Ramos (cell line): ENCODE measurements around the gene RHBDF2.

Experiments used
- in situ Hi-C: fragments of 300-500 bp; cut with MboI; formaldehyde crosslinking; loops from one replicate; pipeline ENCODE4 v1.14.3; 2022; ENCODE audit warnings: low sequenced_read_pairs; ENCODE audit not compliant: unreplicated experiment

RHBDF2 gene

DNA sequence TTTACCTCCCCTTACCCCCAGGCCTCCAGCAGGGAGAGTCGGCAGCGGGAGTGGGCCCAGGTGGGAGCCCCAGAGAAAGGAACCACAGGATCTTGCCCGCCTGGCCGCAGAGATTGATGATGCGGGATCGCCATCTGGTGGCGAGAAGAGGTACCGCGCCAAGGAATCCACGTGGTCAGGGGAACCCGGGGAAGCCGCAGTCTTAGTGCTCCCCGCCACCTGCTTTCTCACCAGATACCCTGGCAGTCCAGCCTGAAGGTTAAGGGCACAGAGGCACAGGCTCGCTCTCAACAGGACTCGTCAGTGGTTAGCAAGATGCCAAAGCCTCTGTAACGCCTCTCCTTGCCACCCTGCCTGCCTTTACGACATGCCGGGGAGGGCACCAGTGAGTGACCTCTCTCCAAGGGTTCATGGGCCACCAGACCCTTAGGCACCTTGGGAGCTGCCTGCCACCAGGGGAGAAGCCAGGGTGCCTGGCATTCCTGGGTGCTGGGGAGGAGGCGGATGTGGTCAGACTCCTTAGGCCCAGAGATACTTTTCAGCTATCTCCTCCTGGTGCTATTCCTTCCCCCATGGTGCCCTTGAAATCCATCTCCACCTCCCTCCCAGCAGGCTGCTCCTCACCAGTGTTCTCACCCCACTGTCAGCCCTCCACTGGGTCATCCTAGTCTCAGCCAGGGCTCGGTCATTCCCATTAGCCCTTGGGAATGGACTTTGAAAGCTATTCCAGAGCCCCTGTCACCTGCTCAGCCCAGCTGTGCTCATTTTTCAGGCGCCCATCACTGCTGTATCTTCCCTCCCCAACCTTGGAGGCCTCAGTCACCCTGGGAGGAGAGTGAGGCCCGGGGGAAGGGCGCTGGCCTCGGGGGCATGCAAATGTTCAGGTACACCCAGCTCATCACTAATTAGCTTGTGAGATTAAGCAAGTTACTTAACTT is 5.5 kb upstream of the RHBDF2 start:
- in situ Hi-C loops, result loop anchor here (5.0 kb wide), 1 partner anchor 34 kb away; no protein-coding TSS in a partner anchor

DNA sequence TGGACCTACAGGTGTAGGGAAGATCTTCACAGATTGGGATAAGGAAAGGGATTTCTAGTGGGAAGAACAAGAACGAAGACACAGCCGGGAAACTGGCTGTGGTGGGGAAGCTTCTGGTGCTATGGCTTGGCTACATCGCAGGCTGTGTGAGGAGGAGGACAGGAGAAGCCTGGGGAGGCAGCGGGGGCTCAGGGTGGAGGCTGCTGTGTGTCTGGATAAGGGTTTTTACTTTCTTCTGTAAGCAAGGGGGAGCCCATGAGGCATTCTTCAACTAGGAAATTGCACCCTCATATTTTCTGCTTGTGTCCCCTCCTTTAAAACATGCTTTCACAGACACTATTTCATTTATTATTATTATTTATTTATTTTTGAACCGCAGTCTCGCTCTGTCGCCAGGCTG is 2.9 kb upstream of the RHBDF2 start:
- in situ Hi-C loops, result no loop called here

DNA sequence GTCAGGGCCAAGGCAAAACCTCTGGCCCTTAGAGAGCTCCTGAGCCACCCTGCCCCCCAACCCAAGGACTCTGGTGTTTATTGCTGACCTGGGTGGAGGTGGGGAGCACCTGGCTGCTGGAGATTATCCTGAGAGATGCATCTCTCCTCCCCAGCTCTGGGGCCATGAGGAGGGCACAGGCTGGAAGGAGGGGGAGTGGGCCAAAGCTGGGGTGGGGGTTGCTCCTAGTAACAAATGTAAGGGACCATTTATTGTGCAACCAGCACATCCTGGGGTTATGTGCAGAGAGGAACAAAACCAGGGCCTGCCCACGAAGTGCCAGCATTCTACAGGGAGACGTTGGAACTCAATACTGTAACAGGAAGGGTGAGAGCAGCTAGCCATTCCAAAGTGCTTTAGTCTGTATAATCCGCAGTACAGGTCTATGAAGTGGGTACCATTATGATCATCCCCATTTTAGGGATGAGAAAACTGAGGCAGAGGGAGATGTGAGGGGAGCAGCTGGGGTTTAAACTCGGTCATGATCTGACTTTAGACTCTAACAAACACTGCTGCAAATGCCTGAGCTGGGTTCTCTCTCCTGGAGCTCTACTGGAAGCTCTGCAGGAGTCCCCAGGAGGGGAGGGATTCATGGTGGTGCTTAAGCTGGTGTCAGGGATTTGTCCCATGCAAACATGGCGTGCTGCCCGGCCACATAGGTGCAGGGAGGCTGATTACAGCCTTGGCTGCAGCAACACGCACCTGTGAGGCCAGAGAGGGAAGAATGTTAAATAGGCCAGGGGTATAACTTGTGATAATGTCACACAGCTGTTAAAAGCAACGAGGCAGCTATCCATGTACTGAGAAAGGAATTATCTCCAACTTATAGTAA is 1.4 kb upstream of the RHBDF2 start:
- in situ Hi-C loops, result no loop called here

DNA sequence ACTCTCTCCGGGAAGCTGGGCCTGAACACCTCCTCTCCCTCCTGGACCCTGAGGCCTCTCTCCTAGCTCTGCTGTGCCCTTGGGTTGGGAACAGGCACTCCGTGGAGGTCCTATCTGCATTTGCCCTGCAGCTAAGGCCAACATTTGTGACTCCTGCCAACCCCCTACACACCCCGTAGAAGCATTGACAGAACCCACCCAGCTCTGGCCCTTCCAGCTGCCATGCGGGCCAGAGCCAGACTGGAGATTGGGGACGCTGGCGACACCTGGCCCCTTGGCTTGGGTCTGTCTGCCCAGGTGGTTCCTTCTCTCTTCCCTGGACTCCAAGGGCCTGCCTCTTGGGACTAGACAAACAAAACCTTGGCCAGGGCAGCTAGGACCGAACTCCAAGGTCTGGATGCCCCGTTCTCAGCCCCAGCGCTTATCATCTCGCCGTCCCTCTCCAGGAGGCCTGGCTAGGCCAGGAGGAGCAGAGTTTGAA is 644 bp upstream of the RHBDF2 start:
- in situ Hi-C loops, result no loop called here

DNA sequence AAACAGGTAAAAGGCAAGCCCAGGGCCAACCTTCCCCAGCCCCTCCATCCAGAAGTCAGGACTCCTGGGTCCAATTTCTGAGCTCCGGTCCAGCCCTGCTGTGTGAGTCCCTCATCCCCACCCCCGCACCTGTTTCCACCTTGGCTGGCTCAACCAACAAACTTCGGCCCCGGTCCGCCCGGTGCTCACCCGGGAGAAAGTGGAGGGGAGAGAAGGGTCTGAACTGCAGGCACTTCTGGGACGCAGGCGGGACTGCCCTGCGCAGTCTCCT is 541 bp downstream of the RHBDF2 start:
- in situ Hi-C loops, result no loop called here

GRCh38 chr17:76500074-76500746 is 1.0 kb downstream of the RHBDF2 start:
- in situ Hi-C loops, result no loop called here

GRCh38 chr17:76499267-76499667 is 2.0 kb downstream of the RHBDF2 start:
- in situ Hi-C loops, result loop anchor here (25.0 kb wide), 1 partner anchor 963 kb away; no protein-coding TSS in a partner anchor

DNA sequence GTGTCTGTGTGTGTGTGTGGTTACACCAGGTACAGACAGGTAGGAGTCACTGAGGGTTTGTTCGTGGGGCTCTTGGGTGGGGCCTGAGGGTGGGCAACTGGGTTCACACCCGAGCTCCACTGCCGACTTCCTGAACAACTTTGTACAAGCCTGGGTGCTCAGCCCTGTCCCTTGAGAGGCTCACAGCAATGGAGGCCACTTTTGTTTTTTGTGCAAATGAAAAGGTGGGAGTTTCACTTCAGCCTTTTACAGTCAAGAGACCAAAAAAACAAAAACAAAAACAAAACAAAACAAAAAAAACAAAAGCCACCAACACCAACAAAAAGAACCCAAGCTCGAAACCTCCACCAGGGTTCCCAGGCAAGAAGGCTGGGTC is 2.4 kb downstream of the RHBDF2 start:
- in situ Hi-C loops, result loop anchor here (25.0 kb wide), 1 partner anchor 963 kb away; no protein-coding TSS in a partner anchor

DNA sequence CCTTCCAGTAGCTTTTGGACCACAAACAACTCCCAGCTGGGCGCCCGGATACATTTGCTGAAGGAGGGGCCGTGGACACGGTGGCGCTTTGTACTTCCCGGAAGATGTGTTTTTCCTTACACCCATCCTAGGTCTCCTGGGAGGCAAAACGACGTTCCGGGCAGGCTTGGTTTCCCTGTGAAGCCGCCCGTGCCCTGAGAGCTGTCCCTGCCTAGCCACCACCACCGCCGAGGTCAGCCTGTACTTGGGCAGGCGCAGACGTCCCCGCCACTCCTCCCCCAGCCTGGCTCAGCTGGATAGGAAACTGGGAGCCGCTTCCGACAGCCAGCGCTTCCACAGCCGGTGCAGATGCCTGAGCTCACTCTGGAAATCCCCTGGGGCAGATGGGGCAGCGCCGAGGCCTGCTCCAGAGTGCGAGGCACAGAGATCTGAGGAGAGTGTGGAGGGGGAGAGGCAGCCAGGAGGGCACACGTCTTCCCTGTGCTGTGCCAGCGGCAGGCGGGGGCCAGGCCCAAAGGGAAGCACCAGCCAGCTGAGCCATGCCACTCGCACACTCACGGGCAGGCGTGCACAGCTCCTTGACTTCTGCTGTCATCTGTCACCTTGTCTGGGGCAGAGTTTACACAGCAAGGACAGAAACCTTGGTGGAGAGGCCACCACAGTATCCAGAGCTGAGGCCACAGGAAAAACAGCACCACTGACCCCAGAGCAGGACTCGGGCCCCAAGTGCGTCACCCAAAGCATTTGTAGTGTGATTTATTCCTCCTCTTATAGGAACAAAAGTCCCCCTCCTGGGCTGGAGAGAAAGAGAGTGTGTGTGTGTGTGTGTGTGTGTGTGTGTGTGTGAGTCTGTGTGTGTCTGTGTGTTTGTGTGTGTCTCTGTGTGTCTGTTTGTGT is 3.0 kb downstream of the RHBDF2 start:
- in situ Hi-C loops, result loop anchor here (25.0 kb wide), 1 partner anchor 964 kb away; no protein-coding TSS in a partner anchor

DNA sequence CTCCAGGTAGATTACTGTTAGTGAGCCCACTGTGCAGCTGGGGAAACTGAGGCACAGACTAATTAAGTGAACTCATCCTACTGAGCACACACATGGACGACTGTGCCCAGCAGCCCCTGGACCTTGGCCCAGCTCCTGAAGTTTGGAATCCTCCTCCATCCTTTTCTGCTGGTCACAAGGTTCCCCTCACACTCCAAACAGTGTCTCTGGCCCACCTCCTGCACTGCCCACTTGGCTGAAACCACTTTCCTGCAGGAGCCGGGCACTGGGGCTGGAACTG is 3.6 kb downstream of the RHBDF2 start:
- in situ Hi-C loops, result loop anchor here (25.0 kb wide), 1 partner anchor 965 kb away; no protein-coding TSS in a partner anchor

DNA sequence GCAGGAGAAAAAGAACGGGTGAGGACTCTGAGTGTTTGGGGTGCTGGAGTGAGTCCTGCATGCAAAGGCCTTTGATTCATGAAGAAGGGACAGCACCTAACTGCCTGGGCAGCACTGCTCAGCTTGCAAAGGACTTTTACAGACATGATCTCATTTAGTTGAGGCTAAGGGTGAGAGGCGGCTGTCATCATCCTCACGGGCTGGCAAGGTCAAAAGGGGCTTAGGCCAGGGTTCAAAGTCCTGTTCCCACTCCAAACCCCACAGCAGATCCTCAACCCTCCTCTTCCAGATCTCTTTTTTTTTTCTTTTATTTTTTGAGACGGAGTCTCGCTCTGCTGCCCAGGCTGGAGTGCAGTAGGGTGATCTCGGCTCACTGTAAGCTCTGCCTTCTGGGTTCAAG is 4.8 kb downstream of the RHBDF2 start:
- in situ Hi-C loops, result loop anchor here (25.0 kb wide), 1 partner anchor 966 kb away; no protein-coding TSS in a partner anchor

GRCh38 chr17:76495663-76496400 is 5.4 kb downstream of the RHBDF2 start:
- in situ Hi-C loops, result loop anchor here (25.0 kb wide), 1 partner anchor 966 kb away; no protein-coding TSS in a partner anchor

GRCh38 chr17:76493505-76494167 is 7.6 kb downstream of the RHBDF2 start:
- in situ Hi-C loops, result loop anchor here (25.0 kb wide), 1 partner anchor 969 kb away; no protein-coding TSS in a partner anchor

DNA sequence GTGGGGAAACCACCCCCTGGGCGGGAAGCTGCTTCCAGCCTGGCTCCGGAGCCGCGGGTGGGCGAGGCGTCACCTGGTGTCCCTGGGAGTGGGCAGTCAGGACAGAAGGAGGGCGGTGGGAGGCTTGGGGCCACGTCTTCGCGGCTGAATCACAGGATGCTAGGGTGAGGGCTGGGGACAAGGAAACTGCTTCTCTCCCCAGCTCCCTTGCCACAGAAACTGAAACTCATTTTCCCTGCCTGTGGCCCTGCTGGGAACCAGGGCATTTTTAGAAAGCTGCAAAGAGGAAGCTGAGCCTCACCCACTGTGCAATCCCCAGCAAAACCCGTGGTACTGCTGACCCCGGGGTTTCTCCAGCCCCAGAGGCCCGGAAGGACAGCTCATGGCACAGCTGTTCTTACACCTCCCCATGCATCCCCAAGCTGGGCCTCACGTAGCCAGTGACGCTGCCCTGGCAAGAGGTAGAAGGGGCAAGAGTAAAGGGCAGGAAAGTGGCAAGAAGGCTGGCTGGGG is 8.2 kb downstream of the RHBDF2 start:
- in situ Hi-C loops, result loop anchor here (25.0 kb wide), 1 partner anchor 969 kb away; no protein-coding TSS in a partner anchor

DNA sequence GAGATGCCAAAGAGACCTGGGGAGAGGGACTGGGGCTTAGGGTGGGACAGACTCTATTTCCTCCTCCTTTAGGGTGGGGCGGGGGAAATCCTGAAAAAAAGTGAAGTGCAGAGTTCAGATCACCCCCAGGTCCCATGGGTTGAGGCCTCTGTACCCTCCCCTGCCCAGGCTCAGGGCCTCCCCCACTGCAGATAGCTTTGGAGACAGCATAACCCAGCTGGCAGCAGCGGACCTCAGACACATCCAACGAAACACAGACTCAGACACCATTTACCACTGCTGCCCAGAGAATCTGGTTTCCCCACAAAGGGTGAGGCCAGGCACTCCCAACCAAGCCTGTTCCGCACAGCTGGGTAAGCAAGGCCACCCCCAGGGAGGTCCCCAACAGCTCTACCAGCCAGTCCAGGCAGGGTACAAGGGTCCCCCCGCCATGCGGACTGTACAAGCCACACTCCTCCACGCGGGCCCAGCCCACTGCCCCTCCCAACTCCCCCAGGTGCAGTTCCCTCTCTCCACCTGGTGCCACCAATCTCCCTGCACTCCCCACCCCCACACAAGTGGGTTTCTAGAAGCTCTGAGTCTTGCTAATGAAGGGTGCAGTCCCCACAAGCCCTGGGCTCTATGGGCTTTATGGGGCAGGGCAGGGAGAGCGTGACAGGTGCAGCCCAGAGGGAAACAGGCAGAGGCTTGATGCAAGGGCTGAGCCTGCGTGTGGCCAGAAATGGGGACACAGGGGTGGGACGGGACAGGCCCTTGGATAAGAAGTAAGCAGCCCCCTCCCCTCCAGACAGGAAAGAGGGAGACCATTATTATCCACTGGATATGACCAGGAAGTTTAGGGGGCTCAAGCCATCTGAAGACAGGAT is 8.9 kb downstream of the RHBDF2 start:
- in situ Hi-C loops, result loop anchor here (25.0 kb wide), 1 partner anchor 970 kb away; no protein-coding TSS in a partner anchor

- in situ Hi-C loops, result loop anchor here (25.0 kb wide), 1 partner anchor 971 kb away; no protein-coding TSS in a partner anchor
Measured at GRCh38 chr17:76491271-76492122, 9.7 kb downstream of the RHBDF2 start.
